Gastrocnemius medialis (tissue), 4 donors: ENCODE measurements around the gene IGF2BP3.

Experiments used
- CTCF ChIP-seq, 5 experiments: fragments of 450-650 bp in 3 of 5; fragments of 200-600 bp in 2 of 5; sonication (generic) in 2 of 5; IDR thresholded peaks in 4 of 5; conservative IDR thresholded peaks in 1 of 5; 1 replicate in 4 of 5; 2 replicates in 1 of 5; pipeline ENCODE4 v1.5.1; 2016 to 2019; ENCODE audit warnings: antibody characterized with exemption in 5 of 5, mild to moderate bottlenecking in 3 of 5, moderate library complexity in 3 of 5
- POLR2A ChIP-seq, 2 donors: fragments of 450-650 bp; IDR thresholded peaks; one replicate each; pipeline ENCODE4 v1.6.1; 2017; ENCODE audit warnings: antibody characterized with exemption in 2 of 2, mild to moderate bottlenecking in 2 of 2, moderate library complexity in 2 of 2

GRCh38 chr7:23472556-23472955, 2.3 kb upstream of the IGF2BP3 start:
- TF ChIP-seq CTCF (IDR thresholded peaks at IDR 0.05 in 4 of 5, conservative IDR thresholded peaks at IDR 0.05 in 1 of 5) (no peak), POLR2A (IDR thresholded peaks at IDR 0.05) (no peak)
